SK-N-MC (cell line): ENCODE data around the gene DNAH12.
"Not testable (repeated sequence)": the region's sequence is repeated elsewhere in the genome, so short reads cannot be mapped to it uniquely, and the experiment has no call there.

Experiments used
- DNase-seq: peaks from one replicate; pipeline ENCODE4 v3.0.0-alpha.2; 2011; ENCODE audit warnings: low read depth, low spot score
- H3K27ac ChIP-seq: fragments of 200-600 bp; sonication (generic); 2 replicates; pipeline ENCODE4 v1.5.1; 2016; ENCODE audit warnings: mixed run types
- H3K36me3 ChIP-seq: fragments of 200-600 bp; sonication (generic); 2 replicates; pipeline ENCODE4 v1.6.1; 2017; ENCODE audit warnings: antibody characterized with exemption, low read length, mixed read lengths; ENCODE audit not compliant: insufficient read depth
- H3K4me3 ChIP-seq: fragments of 200-600 bp; sonication (generic); 2 replicates; pipeline ENCODE4 v1.5.1; 2016
- H3K9ac ChIP-seq: fragments of 200-600 bp; sonication (generic); 2 replicates; pipeline ENCODE4 v1.8.0; 2017; ENCODE audit warnings: mixed run types, mixed read lengths; ENCODE audit not compliant: insufficient read length
- H3K9me3 ChIP-seq: fragments of 200-600 bp; sonication (generic); 2 replicates; pipeline ENCODE4 v1.6.1; 2017; ENCODE audit warnings: low read depth, mild to moderate bottlenecking, antibody characterized with exemption, low read length, moderate library complexity, mixed read lengths
- EZH2 ChIP-seq: fragments of 200-600 bp; sonication (generic); IDR thresholded peaks from one replicate; pipeline ENCODE4 v1.6.1; 2017; ENCODE audit warnings: antibody characterized with exemption
- FOXP2 ChIP-seq: optimal IDR thresholded peaks from 2 replicates; pipeline ENCODE3; 2011; ENCODE audit warnings: mild to moderate bottlenecking, moderate library complexity; ENCODE audit not compliant: insufficient read depth; ENCODE audit errors: extremely low read length, control extremely low read depth
- POLR2AphosphoS5 ChIP-seq: IDR thresholded peaks from 2 replicates; pipeline ENCODE4 v1.6.1; 2012; ENCODE audit warnings: mild to moderate bottlenecking, low read depth, low read length, borderline replicate concordance

Gene DNAH12

GRCh38 chr3:57393977-57394376 lies 150.2 kb downstream of the DNAH12 start:
- no peaks in the 10 kb centered on the region for H3K9me3 ChIP-seq
- H3K9ac ChIP-seq = no peak overlapping the region
- no peak overlapping the region for H3K4me3 ChIP-seq
- H3K36me3 ChIP-seq = no peaks in the 10 kb centered on the region
- DNase-seq = no peak
- no peak for TF ChIP-seq EZH2
- TF ChIP-seq FOXP2 = no peak
- TF ChIP-seq POLR2AphosphoS5 = no peak
- H3K27ac ChIP-seq = no peak overlapping the region

GRCh38 chr3:57391767-57392166 lies 152.4 kb downstream of the DNAH12 start:
- H3K27ac ChIP-seq = no peak overlapping the region
- DNase-seq = no peak
- H3K36me3 ChIP-seq = no peaks in the 10 kb centered on the region
- TF ChIP-seq FOXP2 (no peak), EZH2 (no peak), POLR2AphosphoS5 (no peak)
- no peak overlapping the region for H3K9ac ChIP-seq
- no peaks in the 10 kb centered on the region for H3K9me3 ChIP-seq
- no peak overlapping the region for H3K4me3 ChIP-seq

DNA sequence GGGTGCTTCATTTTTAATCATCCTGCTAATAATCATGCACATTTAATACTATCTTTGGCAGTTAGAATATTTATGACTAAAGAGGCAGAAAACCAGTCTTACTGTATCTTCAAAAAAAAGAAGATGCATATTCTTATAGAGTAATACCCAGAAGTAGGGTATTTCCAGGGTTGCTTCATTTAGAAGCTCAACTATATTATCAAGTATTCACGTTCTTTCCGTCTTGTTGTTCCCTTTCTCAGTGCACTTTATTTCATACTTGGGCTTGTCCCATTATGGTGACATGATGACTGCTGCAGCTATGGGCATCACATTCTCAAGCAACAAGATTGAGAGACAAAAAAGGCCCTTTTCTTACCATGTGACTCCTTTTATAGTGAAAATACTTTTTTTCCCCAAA lies 154.9 kb downstream of the DNAH12 start:
- TF ChIP-seq EZH2 (no peak), FOXP2 (no peak), POLR2AphosphoS5 (no peak)
- DNase-seq = no peak
- no peak overlapping the region for H3K4me3 ChIP-seq

DNA sequence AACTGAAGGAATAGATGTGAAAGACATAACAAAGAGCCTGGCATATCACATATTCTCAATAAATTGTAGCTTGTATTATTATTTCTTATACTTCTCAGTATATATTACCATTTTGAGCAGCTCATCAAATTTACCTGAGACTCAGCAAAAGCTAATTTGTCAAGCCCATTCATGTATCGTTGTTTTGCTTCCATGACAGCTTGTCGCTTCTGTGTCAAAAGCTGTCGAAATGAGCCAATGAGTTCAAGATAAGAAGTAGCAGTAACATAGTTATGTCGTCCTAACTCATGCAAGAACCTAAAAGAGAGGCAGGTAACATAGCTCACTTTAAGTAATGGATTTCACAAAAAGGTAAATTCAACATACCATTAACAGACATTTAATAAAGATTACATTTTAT lies 157.8 kb downstream of the DNAH12 start:
- TF ChIP-seq FOXP2 = no peak
- TF ChIP-seq EZH2 = no peak
- no peak for TF ChIP-seq POLR2AphosphoS5
- Histone ChIP-seq H3K9me3 (no peaks in the 10 kb centered on the region), H3K9ac (no peak overlapping the region), H3K36me3 (no peaks in the 10 kb centered on the region), H3K4me3 (no peak overlapping the region), H3K27ac (no peak overlapping the region)
- DNase-seq = no peak

More for the DNA sequence above, 154.9 kb downstream of the DNAH12 start:
- Histone ChIP-seq H3K9ac (no peak overlapping the region), H3K27ac (no peak overlapping the region), H3K36me3 (no peaks in the 10 kb centered on the region), H3K9me3 (no peaks in the 10 kb centered on the region)

DNA sequence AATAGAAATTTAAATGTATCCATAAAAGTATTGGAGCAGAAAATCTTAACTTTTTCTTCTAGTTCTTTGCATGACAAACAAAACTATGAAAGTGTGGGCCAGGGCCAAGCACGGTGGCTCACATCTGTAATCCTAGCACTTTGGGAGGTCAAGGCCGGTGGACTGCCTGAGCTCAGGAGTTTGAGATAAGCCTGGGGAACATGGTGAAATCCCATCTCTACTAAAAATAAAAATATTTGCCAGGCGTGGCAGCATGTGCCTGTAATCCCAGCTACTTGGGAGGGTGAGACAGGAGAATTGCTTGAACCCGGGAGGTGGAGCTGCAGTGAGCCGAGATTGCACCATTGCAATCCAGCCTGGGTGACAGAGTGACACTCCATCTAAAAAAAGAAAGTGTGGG lies 158.6 kb downstream of the DNAH12 start:
- H3K9ac ChIP-seq = no peak overlapping the region
- no peak overlapping the region for H3K4me3 ChIP-seq
- TF ChIP-seq EZH2 (no peak), FOXP2 (no peak), POLR2AphosphoS5 (no peak)
- no peak overlapping the region for H3K27ac ChIP-seq
- no peak for DNase-seq
- no peaks in the 10 kb centered on the region for H3K9me3 ChIP-seq
- H3K36me3 ChIP-seq = no peaks in the 10 kb centered on the region

DNA sequence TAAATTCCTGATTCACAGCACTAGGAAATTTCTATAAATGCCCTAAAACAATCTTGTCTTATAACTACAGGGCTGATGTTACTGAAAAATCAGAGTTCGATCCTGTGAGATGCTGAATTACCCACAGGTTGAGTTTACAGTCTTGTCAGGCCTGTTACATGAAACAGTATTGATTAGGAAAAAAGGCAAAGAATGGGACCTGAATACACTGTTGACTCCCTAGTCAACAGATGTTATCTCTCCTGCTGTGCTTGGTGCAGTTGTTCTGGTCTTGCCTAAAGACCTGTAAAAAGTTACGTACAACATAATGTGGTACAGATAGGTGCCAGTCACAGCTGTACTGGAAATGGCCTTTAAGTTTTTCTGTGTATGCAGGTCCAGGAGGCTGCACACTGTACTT lies 160.3 kb downstream of the DNAH12 start:
- Histone ChIP-seq H3K4me3 (no peak overlapping the region), H3K36me3 (no peaks in the 10 kb centered on the region), H3K27ac (no peak overlapping the region), H3K9me3 (no peaks in the 10 kb centered on the region), H3K9ac (no peak overlapping the region)
- no peak for TF ChIP-seq FOXP2
- TF ChIP-seq POLR2AphosphoS5 = no peak
- no peak for TF ChIP-seq EZH2
- DNase-seq = no peak

DNA sequence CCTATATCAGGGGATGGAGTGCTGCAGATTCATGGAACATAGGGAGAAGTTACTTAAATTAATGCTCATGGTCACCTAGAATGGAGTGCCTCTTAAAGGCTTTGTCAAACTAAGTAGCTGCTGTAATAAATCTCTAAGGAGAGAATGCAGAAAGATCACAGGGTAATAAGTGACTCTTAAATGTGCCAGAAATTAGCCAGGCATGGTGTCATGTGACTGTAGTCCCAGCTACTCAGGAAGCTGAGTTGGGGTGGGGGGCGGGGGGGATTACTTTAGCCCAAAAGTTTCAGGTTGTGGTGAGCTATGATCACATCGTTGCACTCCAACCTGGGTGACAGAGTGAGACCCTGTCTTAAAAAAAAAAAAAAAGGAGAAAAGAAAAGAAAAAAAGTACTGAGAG lies 160.7 kb downstream of the DNAH12 start:
- DNase-seq = no peak
- H3K27ac ChIP-seq = no peak overlapping the region
- TF ChIP-seq POLR2AphosphoS5 (no peak), EZH2 (no peak), FOXP2 (no peak)
- no peak overlapping the region for H3K4me3 ChIP-seq
- H3K36me3 ChIP-seq = no peaks in the 10 kb centered on the region
- H3K9ac ChIP-seq = no peak overlapping the region
- H3K9me3 ChIP-seq = no peaks in the 10 kb centered on the region

- Histone ChIP-seq H3K4me3 (no peak overlapping the region), H3K9me3 (no peaks in the 10 kb centered on the region)
- no peak for DNase-seq
Measured at GRCh38 chr3:57382933-57383332, 161.2 kb downstream of the DNAH12 start.

DNA sequence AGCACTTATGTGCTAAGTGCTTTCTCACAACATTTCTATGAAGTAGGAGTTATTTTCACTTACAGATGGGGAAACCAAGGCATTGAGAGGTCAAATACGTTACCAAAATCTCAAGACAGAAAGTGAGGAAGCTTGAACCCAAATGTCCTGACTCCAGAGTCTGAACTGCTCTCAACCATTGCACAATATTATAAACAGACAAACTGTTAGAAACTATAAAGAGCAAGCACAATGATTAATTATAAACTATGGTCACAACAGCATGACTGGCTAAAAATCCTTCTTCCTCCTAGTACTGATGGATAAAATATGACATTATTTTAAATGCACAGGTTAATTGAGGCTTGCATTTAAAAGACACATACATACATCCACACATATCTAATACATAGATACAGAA lies 173.8 kb downstream of the DNAH12 start:
- TF ChIP-seq FOXP2 (no peak), POLR2AphosphoS5 (no peak), EZH2 (no peak)
- H3K27ac ChIP-seq = no peak overlapping the region
- DNase-seq = no peak
- no peaks in the 10 kb centered on the region for H3K36me3 ChIP-seq
- no peak overlapping the region for H3K4me3 ChIP-seq
- no peak overlapping the region for H3K9ac ChIP-seq
- H3K9me3 ChIP-seq = no peaks in the 10 kb centered on the region

More at GRCh38 chr3:57382933-57383332, 161.2 kb downstream of the DNAH12 start:
- TF ChIP-seq EZH2 (no peak), POLR2AphosphoS5 (no peak), FOXP2 (no peak)
- H3K36me3 ChIP-seq = no peaks in the 10 kb centered on the region
- no peak overlapping the region for H3K27ac ChIP-seq
- H3K9ac ChIP-seq = no peak overlapping the region

GRCh38 chr3:57365089-57365488 lies 179.1 kb downstream of the DNAH12 start:
- not testable (repeated sequence) for DNase-seq, H3K9me3 ChIP-seq, H3K27ac ChIP-seq, H3K4me3 ChIP-seq, H3K36me3 ChIP-seq, H3K9ac ChIP-seq

DNA sequence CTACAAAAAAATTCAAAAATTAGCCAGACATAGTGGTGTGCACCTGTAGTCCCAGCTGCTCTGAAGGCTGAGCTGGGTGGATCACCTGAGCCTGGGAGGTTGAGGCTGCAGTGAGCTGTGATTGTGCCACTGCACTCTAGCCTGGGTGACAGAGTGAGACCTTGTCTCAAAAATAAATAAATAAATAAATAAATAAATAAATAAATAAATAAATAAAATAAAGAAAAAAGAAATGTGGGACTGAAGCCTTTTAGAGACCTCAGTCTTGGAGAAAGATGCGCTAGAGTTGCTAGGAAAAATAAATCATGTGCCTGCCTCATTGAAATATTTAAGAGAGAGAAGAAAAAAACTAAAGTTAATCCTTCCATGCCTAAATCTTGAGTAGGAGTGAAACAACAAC lies 187.9 kb downstream of the DNAH12 start:
- H3K36me3 ChIP-seq, H3K4me3 ChIP-seq, DNase-seq, H3K27ac ChIP-seq, H3K9me3 ChIP-seq, H3K9ac ChIP-seq: not testable (repeated sequence)
